DND-41 (cell line): Measurements from ENCODE around the gene NFAM1.

Source experiments
- EZH2 ChIP-seq: IDR thresholded peaks from 3 replicates; pipeline ENCODE4 v1.6.1; 2012; ENCODE audit warnings: borderline replicate concordance, low read depth, mild to moderate bottlenecking, moderate library complexity, low read length, inconsistent platforms; ENCODE audit not compliant: severe bottlenecking
- TF ChIP-seq, protein P1 (sequence below): IDR thresholded peaks from 2 replicates; pipeline ENCODE4 v1.5.1; 2012; ENCODE audit warnings: borderline replicate concordance, low read length, moderate library complexity, mild to moderate bottlenecking; ENCODE audit not compliant: poor library complexity, severe bottlenecking; ENCODE audit errors: extremely low read depth

DNA sequence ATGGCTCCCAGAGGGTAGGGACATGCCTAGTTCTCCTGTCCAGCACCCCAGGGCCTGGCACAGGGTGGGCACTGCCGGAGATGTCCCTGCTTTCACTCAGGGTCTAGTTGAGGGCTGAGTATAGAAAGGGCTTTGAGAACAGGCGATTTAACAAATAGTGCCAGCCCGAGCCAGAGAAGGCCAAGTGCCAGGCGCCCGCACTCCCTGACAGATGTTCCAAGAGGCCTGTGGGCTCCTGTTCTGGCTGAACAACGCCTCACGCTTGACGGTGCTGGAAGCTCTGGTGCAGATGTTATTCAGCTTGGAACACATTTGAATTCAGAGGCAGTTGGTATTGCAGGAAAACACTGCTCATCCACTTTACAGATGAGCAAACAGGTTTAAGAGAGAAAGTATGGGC, 46.5 kb downstream of the NFAM1 start:
- TF ChIP-seq, protein P1, sequence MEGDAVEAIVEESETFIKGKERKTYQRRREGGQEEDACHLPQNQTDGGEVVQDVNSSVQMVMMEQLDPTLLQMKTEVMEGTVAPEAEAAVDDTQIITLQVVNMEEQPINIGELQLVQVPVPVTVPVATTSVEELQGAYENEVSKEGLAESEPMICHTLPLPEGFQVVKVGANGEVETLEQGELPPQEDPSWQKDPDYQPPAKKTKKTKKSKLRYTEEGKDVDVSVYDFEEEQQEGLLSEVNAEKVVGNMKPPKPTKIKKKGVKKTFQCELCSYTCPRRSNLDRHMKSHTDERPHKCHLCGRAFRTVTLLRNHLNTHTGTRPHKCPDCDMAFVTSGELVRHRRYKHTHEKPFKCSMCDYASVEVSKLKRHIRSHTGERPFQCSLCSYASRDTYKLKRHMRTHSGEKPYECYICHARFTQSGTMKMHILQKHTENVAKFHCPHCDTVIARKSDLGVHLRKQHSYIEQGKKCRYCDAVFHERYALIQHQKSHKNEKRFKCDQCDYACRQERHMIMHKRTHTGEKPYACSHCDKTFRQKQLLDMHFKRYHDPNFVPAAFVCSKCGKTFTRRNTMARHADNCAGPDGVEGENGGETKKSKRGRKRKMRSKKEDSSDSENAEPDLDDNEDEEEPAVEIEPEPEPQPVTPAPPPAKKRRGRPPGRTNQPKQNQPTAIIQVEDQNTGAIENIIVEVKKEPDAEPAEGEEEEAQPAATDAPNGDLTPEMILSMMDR = no peak
- TF ChIP-seq EZH2 = no peak
